Activated T-cell treated with anti-CD3 and anti-CD28 coated beads, Interleukin-2, amount 50 U/mL, for 4 hours (primary cell): ENCODE data around the gene PLPPR5. TPM values are rescaled to one million over a fixed set of nuclear protein-coding genes. Genes with fewer than 3 reads are reported as not detected.

Source experiments
- ATAC-seq, 2 donors: fragments of 200-7000 bp; cut with Tn5 transposase; one replicate each; pipeline ENCODE4 v1.10.0; 2021
- DNase-seq: peaks from one replicate; pipeline ENCODE4 v3.0.0-alpha.2; 2020
- H3K27me3 Mint-ChIP-seq: one replicate; pipeline ENCODE4 v1.8.0; 2021; ENCODE audit warnings: low read depth, mixed read lengths
- H3K36me3 Mint-ChIP-seq: one replicate; pipeline ENCODE4 v1.8.0; 2022; ENCODE audit warnings: mixed read lengths; ENCODE audit not compliant: insufficient read depth
- H3K4me1 Mint-ChIP-seq: one replicate; pipeline ENCODE4 v1.8.0; 2021; ENCODE audit warnings: low read depth, mixed read lengths
- H3K4me3 Mint-ChIP-seq: one replicate; pipeline ENCODE4 v1.8.0; 2021; ENCODE audit warnings: mild to moderate bottlenecking, moderate library complexity, mixed read lengths
- H3K9me3 Mint-ChIP-seq: one replicate; pipeline ENCODE4 v1.8.0; 2021; ENCODE audit warnings: mixed read lengths
- total RNA-seq, 3 donors: library from RNA; stranded (reverse); gene quantifications; one replicate each; pipeline ENCODE4 v1.2.1, GENCODE V29; 2021

The PLPPR5 gene
- total RNA-seq, 3 donors from 2014 or later = not detected

DNA sequence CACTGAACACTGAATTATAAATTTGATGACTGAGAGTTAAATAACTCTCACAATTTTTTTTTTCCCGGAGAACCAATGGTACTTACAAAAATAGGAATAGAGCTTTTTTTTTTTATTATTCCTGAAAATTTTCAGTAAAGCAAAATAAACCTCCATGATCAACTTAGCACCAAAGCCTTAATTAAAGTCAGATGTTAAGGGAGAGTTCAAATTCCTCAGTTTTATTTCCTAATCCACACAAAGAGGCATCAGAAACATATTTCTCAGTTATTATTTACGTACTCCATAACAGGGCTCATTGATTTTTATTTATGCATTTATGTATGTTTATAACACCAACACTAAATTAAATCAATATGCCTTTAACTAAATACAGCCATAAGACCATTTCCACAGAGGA lies 55.5 kb downstream of the PLPPR5 start:
- no peak for DNase-seq
- Mint-ChIP-seq H3K4me1 (no peaks in the 10 kb centered on the region), H3K9me3 (no peaks in the 10 kb centered on the region), H3K27me3 (no peaks in the 10 kb centered on the region), H3K4me3 (no peak overlapping the region), H3K36me3 (no peaks in the 10 kb centered on the region)
- ATAC-seq = no peak

DNA sequence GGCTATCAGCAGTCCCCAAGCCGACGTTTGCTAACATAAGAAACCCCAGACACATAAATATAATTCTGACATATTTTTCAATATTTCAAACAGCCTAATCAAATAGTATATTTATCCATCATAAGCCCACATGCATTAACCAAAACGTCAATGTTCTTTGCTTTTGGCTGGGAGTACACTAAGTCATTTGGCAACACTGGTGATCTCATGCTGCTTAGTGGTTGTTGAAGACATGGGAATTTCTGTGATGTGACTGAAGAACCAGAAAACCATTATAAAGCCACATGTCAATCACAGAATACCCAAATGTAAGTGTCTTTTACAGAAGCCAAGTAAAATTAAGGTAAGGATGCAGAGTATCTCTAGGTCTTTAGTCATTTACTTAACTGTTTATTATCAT lies 57.6 kb downstream of the PLPPR5 start:
- Mint-ChIP-seq H3K9me3 (no peaks in the 10 kb centered on the region), H3K4me3 (no peak overlapping the region), H3K4me1 (no peaks in the 10 kb centered on the region), H3K27me3 (no peaks in the 10 kb centered on the region), H3K36me3 (no peaks in the 10 kb centered on the region)
- ATAC-seq (no peak), DNase-seq (no peak)

DNA sequence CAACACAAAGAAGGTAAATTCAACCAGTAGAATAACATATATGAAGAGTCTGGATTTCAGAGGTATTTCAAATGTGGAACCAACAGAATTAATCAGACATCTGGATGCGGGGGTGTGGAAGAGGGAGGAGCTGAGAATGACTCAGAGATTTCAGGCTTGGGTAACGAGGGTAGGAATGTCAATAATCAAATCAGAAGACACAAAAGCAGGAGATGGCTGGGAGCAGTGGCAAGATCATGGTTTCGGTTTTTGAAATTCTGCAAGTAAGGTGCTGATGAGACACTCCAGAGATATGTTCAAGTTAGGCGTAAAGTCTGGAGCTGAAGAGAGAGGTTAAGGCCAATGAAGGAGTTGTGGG lies 64.0 kb downstream of the PLPPR5 start:
- Mint-ChIP-seq H3K4me3 (no peak overlapping the region), H3K4me1 (peaks cover 4% of the 10 kb centered on the region), H3K36me3 (no peaks in the 10 kb centered on the region), H3K9me3 (no peaks in the 10 kb centered on the region), H3K27me3 (no peaks in the 10 kb centered on the region)
- peak; percentile 41 to 46 for ATAC-seq
- DNase-seq = no peak

DNA sequence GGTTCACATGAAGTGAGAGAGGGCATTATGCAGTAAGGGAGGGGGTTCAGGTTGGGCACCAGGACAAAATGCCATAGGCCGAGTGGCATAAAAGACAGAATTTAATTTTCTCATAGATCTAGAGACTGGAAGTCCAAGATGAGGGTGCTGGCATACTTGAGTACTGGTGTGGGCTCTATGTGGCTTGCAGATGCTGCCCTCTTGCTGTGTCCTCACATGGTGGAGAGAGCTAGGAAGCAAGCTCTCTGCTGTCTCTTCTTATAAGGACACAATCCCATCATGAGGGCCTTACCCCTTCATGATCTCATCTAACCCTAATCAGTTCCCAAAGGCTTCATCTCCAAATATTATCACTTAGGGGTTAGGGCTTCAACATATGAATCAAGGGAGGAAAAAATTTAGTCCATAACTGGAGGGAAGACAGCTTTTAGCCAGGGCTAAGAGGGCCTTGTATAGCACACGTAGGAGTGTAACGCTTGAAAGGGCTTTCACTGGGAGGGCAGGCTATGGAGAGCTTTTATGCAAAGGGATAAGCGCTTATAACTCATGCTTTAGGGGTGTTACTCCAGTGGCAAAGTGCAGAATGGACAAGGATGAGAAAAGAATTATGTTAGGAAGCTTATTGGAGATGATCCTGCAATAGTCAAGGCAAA lies 64.5 kb downstream of the PLPPR5 start:
- DNase-seq = no peak
- no peak overlapping the region for H3K4me3 Mint-ChIP-seq

DNA sequence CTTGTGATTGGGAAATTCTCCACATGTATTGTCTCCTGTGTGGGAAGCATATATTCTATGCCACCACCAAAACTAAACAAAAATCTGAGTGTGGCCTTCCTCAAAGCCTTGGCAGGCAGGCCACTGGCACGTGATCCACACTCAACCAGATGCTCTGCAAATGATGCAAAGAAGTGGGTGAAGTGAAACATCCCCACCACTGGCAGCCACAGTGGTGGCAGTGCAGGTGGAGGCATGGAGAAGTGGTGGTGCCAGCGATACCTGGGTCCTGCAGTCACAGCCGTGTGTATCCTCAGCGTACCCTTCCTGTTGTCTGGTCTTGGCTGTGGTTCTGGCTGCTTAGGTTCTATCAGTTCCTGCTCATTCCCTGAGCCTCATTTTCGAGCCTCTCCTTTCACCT lies 65.2 kb downstream of the PLPPR5 start:
- Mint-ChIP-seq H3K4me1 (peaks cover 4% of the 10 kb centered on the region), H3K9me3 (no peaks in the 10 kb centered on the region), H3K27me3 (no peaks in the 10 kb centered on the region), H3K36me3 (no peaks in the 10 kb centered on the region), H3K4me3 (no peak overlapping the region)
- ATAC-seq (no peak), DNase-seq (no peak)

More for the DNA sequence above, 64.5 kb downstream of the PLPPR5 start:
- Mint-ChIP-seq H3K4me1 (peaks cover 4% of the 10 kb centered on the region), H3K36me3 (no peaks in the 10 kb centered on the region), H3K27me3 (no peaks in the 10 kb centered on the region), H3K9me3 (no peaks in the 10 kb centered on the region)
- ATAC-seq = no peak

DNA sequence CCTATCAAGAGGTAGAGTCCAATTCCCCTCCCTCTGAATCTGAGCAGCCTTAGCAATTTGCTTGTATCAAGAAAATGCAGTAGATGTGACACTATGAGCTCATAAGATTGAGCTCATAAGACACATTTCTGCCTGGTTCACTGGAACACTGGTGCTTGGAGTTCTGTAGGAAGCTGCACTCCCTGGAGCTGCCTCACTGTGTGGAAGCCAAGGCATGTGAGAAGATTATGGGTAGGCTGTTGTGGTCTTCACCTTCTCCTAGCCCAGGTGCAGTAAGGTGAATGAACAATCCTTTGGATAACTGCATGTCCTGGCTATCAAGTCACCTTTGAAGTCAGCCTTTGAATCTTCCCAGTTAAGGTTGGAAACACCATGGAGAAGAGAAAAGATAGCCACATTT lies 67.3 kb downstream of the PLPPR5 start:
- Mint-ChIP-seq H3K9me3 (no peaks in the 10 kb centered on the region), H3K36me3 (no peaks in the 10 kb centered on the region), H3K4me1 (peaks cover 4% of the 10 kb centered on the region), H3K4me3 (no peak overlapping the region), H3K27me3 (no peaks in the 10 kb centered on the region)
- DNase-seq (no peak), ATAC-seq (no peak)

DNA sequence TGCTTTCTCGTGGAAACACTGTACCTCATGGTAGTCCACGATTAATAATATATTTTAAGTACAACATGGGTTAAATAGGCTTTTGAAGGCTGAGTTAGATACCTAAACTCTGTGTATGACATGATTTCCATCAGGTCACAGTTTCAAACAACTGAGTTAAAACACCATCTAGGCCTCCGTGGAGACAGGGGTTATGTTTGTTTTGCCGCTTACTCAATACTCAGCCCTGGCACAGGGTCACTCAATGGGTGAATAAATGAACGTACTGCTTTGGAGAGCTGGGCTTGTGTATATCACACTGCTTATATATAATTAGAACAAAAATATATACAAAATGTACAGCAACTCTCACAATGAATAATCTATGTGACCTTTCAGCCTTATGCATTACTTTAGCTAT lies 72.5 kb downstream of the PLPPR5 start:
- Mint-ChIP-seq H3K4me1 (no peaks in the 10 kb centered on the region), H3K4me3 (no peak overlapping the region), H3K36me3 (no peaks in the 10 kb centered on the region), H3K9me3 (no peaks in the 10 kb centered on the region), H3K27me3 (no peaks in the 10 kb centered on the region)
- ATAC-seq = no peak
- DNase-seq = no peak

DNA sequence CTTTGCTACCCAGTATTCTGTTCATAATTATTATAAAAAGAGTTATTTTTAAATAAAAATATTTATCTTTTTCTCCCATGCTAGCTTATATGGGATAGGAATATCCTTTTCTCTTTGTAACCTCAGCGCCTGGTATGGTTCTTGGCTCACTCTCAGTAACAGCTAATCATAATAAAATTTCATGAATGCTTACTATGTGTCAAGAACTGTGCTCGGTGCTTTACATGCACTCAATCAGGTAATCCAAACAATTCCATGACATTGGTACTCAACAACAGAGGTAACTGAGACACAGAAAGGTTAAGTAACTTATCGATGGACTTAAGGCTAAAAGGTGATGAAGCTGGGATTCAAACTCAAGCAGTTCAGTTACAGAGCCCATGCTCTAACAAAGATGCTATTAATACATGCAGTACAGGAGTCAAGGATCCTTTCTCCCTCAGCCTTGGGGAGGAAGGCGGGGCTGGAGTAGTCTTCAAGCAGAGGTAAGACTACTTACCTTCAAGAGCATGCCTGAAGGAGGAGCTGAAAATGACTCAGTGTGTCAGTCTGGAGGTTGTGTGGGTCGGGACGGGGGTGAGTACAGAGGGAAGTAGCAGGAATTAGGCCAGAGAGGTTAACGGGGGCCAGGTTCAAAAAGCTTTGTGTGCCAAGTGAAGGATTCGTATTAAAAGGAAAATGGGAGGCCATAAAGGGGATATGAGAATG lies 73.4 kb downstream of the PLPPR5 start:
- no peak overlapping the region for H3K4me3 Mint-ChIP-seq
- H3K4me1 Mint-ChIP-seq = no peaks in the 10 kb centered on the region
- DNase-seq (no peak), ATAC-seq (no peak)
- no peaks in the 10 kb centered on the region for H3K9me3 Mint-ChIP-seq
- no peaks in the 10 kb centered on the region for H3K27me3 Mint-ChIP-seq
- no peaks in the 10 kb centered on the region for H3K36me3 Mint-ChIP-seq

DNA sequence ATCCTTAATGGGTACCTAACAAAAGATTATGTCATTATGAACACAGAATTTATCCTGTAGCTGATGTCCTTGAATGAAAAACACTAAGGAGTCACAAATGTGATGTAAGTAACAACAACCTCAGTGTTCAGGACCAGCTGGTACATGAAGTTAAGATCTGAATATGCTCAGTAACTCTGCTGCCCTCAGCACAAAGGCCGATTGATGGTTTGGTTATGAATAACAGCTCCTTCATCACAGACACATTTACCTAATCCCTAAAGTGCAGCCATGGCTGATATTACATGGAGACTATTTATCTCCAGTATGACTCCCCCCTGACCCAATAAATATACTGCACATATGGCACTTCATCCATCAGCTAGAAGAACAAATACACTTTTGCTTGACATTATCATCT lies 75.2 kb downstream of the PLPPR5 start:
- no peaks in the 10 kb centered on the region for H3K9me3 Mint-ChIP-seq
- no peaks in the 10 kb centered on the region for H3K36me3 Mint-ChIP-seq
- no peaks in the 10 kb centered on the region for H3K4me1 Mint-ChIP-seq
- ATAC-seq = no peak
- H3K4me3 Mint-ChIP-seq = no peak overlapping the region
- no peak for DNase-seq
- H3K27me3 Mint-ChIP-seq = no peaks in the 10 kb centered on the region

DNA sequence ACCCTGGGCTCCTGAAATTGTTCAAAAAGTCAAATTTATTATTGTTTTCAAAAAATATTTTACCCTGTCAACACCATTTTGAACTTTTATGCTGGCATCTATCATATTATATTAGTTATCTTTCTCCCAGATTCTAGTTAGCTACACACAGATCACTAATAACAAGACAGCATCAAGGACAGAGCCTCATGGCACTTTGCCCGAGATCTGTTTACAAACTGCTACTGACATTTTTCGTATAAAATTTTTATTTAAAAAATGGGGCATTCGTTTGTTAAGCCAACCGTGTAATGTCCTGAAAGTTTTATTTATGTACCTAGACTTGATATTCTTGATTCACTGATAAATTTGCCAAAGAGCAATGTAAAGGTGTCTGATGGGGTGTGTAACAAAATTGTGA lies 78.1 kb downstream of the PLPPR5 start:
- H3K4me1 Mint-ChIP-seq = no peaks in the 10 kb centered on the region
- no peaks in the 10 kb centered on the region for H3K27me3 Mint-ChIP-seq
- no peak overlapping the region for H3K4me3 Mint-ChIP-seq
- ATAC-seq = no peak
- H3K36me3 Mint-ChIP-seq = no peaks in the 10 kb centered on the region
- H3K9me3 Mint-ChIP-seq = no peaks in the 10 kb centered on the region
- no peak for DNase-seq

DNA sequence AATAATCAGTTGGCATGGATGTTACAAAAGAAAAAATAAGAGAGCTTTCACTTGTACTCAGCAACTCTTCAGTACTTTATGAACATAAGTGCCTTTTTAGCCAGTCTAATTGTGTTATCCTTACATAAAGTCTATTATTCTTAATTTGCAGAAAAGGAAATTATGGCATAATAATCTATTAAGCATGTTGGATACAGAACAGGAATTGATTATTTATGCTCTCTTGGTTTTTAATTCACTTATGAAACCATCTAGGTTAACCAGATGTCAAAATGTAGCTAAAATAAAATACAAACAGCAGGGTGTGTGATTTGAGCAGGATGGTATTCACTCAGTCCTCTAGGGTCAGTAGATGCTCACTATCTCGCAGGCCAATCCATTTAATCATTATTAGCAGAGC lies 79.7 kb downstream of the PLPPR5 start:
- Mint-ChIP-seq H3K9me3 (no peaks in the 10 kb centered on the region), H3K4me3 (no peak overlapping the region), H3K36me3 (no peaks in the 10 kb centered on the region), H3K27me3 (no peaks in the 10 kb centered on the region), H3K4me1 (no peaks in the 10 kb centered on the region)
- no peak for ATAC-seq
- no peak for DNase-seq

DNA sequence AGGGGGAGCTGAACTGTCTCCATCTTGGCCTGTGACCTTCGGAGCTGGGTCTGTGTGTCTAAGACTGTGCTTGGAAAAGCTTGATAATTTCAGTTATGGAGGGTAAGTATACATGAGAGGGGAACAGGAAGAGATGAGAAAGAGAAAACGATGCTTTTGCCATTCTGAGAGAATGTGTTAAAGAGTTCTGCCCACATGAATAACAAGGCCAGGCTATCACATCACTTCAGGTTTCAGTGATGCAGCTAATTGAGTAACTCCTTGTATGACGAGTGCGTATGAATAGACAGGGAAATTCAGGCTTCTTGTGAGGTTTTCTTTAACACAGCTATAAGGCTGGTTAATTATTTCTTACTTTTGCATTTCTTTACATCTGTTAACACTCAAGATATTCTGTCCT lies 81.0 kb downstream of the PLPPR5 start:
- no peak overlapping the region for H3K4me3 Mint-ChIP-seq
- no peak for ATAC-seq

DNA sequence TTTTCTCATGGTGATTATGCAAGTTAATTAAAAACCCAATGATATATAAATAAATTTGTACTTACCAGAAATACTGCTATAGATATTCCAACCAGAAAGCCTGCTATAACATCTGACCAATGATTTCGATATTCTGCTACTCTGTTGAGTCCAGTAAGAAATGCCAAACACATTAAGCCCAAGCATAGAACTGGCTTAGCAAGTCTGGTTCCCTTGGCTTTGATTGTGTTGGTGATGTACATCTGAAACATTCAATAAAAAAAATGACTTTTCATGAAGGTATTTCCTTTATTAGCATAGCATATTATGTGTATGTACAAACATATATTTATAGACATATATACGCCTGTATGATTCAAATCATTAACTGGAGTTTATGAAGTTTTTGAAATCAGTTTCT lies 82.8 kb downstream of the PLPPR5 start:
- H3K4me3 Mint-ChIP-seq = no peak overlapping the region
- H3K9me3 Mint-ChIP-seq = no peaks in the 10 kb centered on the region
- ATAC-seq (no peak), DNase-seq (no peak)
- no peaks in the 10 kb centered on the region for H3K36me3 Mint-ChIP-seq
- H3K27me3 Mint-ChIP-seq = no peaks in the 10 kb centered on the region
- H3K4me1 Mint-ChIP-seq = no peaks in the 10 kb centered on the region

More for the DNA sequence above, 81.0 kb downstream of the PLPPR5 start:
- Mint-ChIP-seq H3K36me3 (no peaks in the 10 kb centered on the region), H3K27me3 (no peaks in the 10 kb centered on the region), H3K9me3 (no peaks in the 10 kb centered on the region), H3K4me1 (no peaks in the 10 kb centered on the region)
- no peak for DNase-seq

DNA sequence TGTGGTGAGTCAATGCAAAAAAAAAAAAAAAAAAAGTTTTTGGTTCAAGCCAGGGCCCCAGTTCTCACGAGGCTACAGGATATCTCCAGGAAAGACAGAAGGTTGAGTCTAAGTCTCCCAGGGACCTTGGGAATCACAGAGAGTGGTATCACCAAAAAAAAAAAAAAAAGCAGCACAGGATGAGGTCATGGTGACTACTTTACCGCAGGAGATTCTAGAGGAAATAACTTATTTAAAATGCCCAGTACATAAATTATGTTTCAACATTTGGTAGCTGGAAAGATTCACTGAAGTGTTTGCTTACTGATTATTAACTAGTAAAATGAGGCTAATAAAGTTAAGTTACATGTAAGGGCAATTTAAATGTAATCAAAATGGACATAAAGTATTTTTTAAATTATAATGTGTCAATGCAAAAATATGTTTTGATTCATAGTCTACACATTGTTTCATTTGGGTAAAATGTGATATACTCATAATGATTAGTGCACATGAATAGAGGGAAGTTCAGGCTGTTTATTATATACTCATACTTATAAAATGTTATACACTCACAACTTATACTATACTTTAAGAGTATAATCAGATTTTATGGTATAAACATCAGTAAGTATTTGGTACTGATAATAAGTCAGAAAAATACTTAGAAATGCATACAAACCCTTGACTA lies 84.1 kb downstream of the PLPPR5 start:
- Mint-ChIP-seq H3K36me3 (no peaks in the 10 kb centered on the region), H3K27me3 (no peaks in the 10 kb centered on the region), H3K4me1 (no peaks in the 10 kb centered on the region), H3K4me3 (no peak overlapping the region), H3K9me3 (no peaks in the 10 kb centered on the region)
- ATAC-seq (no peak), DNase-seq (no peak)

DNA sequence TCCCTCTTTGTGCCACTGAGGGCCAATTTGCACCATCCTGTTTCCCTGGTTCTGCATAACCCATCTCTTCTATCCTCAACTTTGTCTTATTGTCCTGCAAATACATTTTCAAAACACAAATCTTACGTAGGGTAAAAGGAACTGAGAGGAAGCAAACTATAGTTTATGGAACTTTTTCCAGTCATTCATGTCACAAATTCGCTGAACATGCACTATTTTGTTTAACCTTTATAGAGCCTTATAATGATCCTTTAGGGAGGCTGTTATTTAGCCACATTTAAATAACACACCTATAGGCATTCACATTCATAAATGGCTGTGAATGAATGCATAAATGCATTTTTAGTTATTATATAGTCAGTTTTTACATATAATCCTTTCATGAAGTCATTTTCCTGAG lies 85.0 kb downstream of the PLPPR5 start:
- no peaks in the 10 kb centered on the region for H3K4me1 Mint-ChIP-seq
- ATAC-seq = no peak
- no peaks in the 10 kb centered on the region for H3K9me3 Mint-ChIP-seq
- H3K27me3 Mint-ChIP-seq = no peaks in the 10 kb centered on the region
- H3K36me3 Mint-ChIP-seq = no peaks in the 10 kb centered on the region
- no peak for DNase-seq
- H3K4me3 Mint-ChIP-seq = no peak overlapping the region
